Mammary epithelial cell (primary cell): ENCODE data around the gene SERPINE2.

ENCODE experiments used
- CTCF ChIP-seq, 2 donors: IDR thresholded peaks in 1 of 2; conservative IDR thresholded peaks in 1 of 2; 2 replicates each; pipeline ENCODE4 v1.5.1; 2011 to 2012; ENCODE audit warnings: inconsistent platforms in 2 of 2, low read length in 2 of 2, mild to moderate bottlenecking in 2 of 2, control low read depth in 1 of 2, low read depth in 1 of 2; ENCODE audit not compliant: insufficient read depth in 1 of 2; ENCODE audit errors: extremely low read depth in 1 of 2
- EZH2 ChIP-seq: IDR thresholded peaks from 2 replicates; pipeline ENCODE4 v1.6.1; 2012; ENCODE audit warnings: low read length, inconsistent platforms, borderline replicate concordance

DNA sequence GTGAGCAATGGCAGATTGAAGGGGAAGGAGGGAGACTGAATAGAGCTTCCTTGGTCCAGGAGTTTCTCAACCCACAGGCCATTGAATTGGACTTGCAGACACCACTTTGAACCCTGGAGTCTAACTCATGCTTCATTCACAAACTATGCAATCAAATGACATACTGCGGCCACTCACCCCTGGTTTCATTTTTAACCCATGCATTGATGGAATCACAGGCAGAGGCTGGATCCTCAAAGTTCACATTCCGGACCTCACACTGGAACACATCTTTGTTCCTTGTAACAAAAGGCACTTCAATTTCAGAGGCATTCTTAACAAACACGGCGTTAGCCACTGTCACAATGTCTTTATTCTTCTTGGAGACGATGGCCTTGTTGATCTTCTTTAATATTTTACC is 41.1 kb downstream of the SERPINE2 start:
- TF ChIP-seq EZH2 (no peak), CTCF (conservative IDR thresholded peaks at IDR 0.05 in 1 of 2, IDR thresholded peaks at IDR 0.05 in 1 of 2; ENCODE audit: extremely low read depth in 1 of 2, insufficient read depth in 1 of 2, low read depth in 1 of 2, low read length in 2 of 2) (no peak)
